ENCODE measurements around the gene SMCO2. TPM values are rescaled to one million over a fixed set of nuclear protein-coding genes. Genes with fewer than 3 reads are reported as not detected.

Gene SMCO2
- total and polyA plus RNA-seq, 2 donors, result 0.71 to 2.6 TPM

GRCh38 chr12:27427824-27428223, 18.7 kb upstream of the SMCO2 start:
- WGBS, result 86% methylated on average over 3 of the region's 3 CpGs
- Histone ChIP-seq H3K9me3 (ENCODE audit: control insufficient read depth in 2 of 2, insufficient read depth in 1 of 2, low read length in 1 of 2) (no peaks in the 10 kb centered on the region), H3K4me1 (ENCODE audit: control insufficient read depth in 2 of 2, insufficient read depth in 2 of 2, low read length in 2 of 2) (no peaks in the 10 kb centered on the region), H3K36me3 (ENCODE audit: control insufficient read depth in 2 of 2, insufficient read depth in 2 of 2, low read length in 1 of 2) (no peaks in the 10 kb centered on the region), H3K4me3 (ENCODE audit: low read length in 2 of 2) (no peak overlapping the region), H3K27me3 (ENCODE audit: control insufficient read depth in 2 of 2, insufficient read depth in 1 of 2, low read length in 1 of 2) (no peaks in the 10 kb centered on the region), H3K27ac (ENCODE audit: low read depth in 1 of 2, low read length in 1 of 2) (no peak overlapping the region)
- no peak for DNase-seq (ENCODE audit: low read depth in 6 of 9, low spot score in 9 of 9)

- no peak for DNase-seq (ENCODE audit: low read depth in 6 of 9, low spot score in 9 of 9)
- Histone ChIP-seq H3K36me3 (ENCODE audit: control insufficient read depth in 2 of 2, insufficient read depth in 2 of 2, low read length in 1 of 2) (no peaks in the 10 kb centered on the region), H3K4me3 (ENCODE audit: low read length in 2 of 2) (no peak overlapping the region), H3K4me1 (ENCODE audit: control insufficient read depth in 2 of 2, insufficient read depth in 2 of 2, low read length in 2 of 2) (no peaks in the 10 kb centered on the region), H3K27me3 (ENCODE audit: control insufficient read depth in 2 of 2, insufficient read depth in 1 of 2, low read length in 1 of 2) (no peaks in the 10 kb centered on the region), H3K27ac (ENCODE audit: low read depth in 1 of 2, low read length in 1 of 2) (no peak overlapping the region), H3K9me3 (ENCODE audit: control insufficient read depth in 2 of 2, insufficient read depth in 1 of 2, low read length in 1 of 2) (no peaks in the 10 kb centered on the region)
Observed at GRCh38 chr12:27428466-27428865, 18.1 kb upstream of the SMCO2 start.

GRCh38 chr12:27429606-27430005, 16.9 kb upstream of the SMCO2 start:
- H3K9me3 ChIP-seq (ENCODE audit: control insufficient read depth in 2 of 2, insufficient read depth in 1 of 2, low read length in 1 of 2), result no peaks in the 10 kb centered on the region
- H3K36me3 ChIP-seq (ENCODE audit: control insufficient read depth in 2 of 2, insufficient read depth in 2 of 2, low read length in 1 of 2), result no peaks in the 10 kb centered on the region
- H3K27ac ChIP-seq (ENCODE audit: low read depth in 1 of 2, low read length in 1 of 2), result no peak overlapping the region
- H3K27me3 ChIP-seq (ENCODE audit: control insufficient read depth in 2 of 2, insufficient read depth in 1 of 2, low read length in 1 of 2), result no peaks in the 10 kb centered on the region
- no peak for DNase-seq (ENCODE audit: low read depth in 6 of 9, low spot score in 9 of 9)
- H3K4me1 ChIP-seq (ENCODE audit: control insufficient read depth in 2 of 2, insufficient read depth in 2 of 2, low read length in 2 of 2), result peaks cover 0 to under 1% of the 10 kb centered on the region in 2 donors
- WGBS, result 94% methylated on average over 2 of the region's 2 CpGs
- H3K4me3 ChIP-seq (ENCODE audit: low read length in 2 of 2), result no peak overlapping the region

- no peaks in the 10 kb centered on the region for H3K36me3 ChIP-seq (ENCODE audit: control insufficient read depth in 2 of 2, insufficient read depth in 2 of 2, low read length in 1 of 2)
- no peak overlapping the region for H3K27ac ChIP-seq (ENCODE audit: low read depth in 1 of 2, low read length in 1 of 2)
- no peaks in the 10 kb centered on the region for H3K9me3 ChIP-seq (ENCODE audit: control insufficient read depth in 2 of 2, insufficient read depth in 1 of 2, low read length in 1 of 2)
- H3K4me1 ChIP-seq (ENCODE audit: control insufficient read depth in 2 of 2, insufficient read depth in 2 of 2, low read length in 2 of 2), result peaks cover 4 to 10% of the 10 kb centered on the region in 2 donors
- WGBS, result 85% methylated on average over 4 of the region's 4 CpGs
- H3K4me3 ChIP-seq (ENCODE audit: low read length in 2 of 2), result no peak overlapping the region
- peak in 1 of 9 donors; percentile 18 for DNase-seq (ENCODE audit: low read depth in 6 of 9, low spot score in 9 of 9)
- H3K27me3 ChIP-seq (ENCODE audit: control insufficient read depth in 2 of 2, insufficient read depth in 1 of 2, low read length in 1 of 2), result no peaks in the 10 kb centered on the region
Observed at GRCh38 chr12:27431185-27431584, 15.4 kb upstream of the SMCO2 start.

- peak in 2 of 9 donors; percentile 7 to 43 for DNase-seq (ENCODE audit: low read depth in 6 of 9, low spot score in 9 of 9)
- Histone ChIP-seq H3K27ac (ENCODE audit: low read depth in 1 of 2, low read length in 1 of 2) (no peak overlapping the region), H3K4me3 (ENCODE audit: low read length in 2 of 2) (no peak overlapping the region), H3K27me3 (ENCODE audit: control insufficient read depth in 2 of 2, insufficient read depth in 1 of 2, low read length in 1 of 2) (no peaks in the 10 kb centered on the region), H3K36me3 (ENCODE audit: control insufficient read depth in 2 of 2, insufficient read depth in 2 of 2, low read length in 1 of 2) (no peaks in the 10 kb centered on the region), H3K9me3 (ENCODE audit: control insufficient read depth in 2 of 2, insufficient read depth in 1 of 2, low read length in 1 of 2) (no peaks in the 10 kb centered on the region), H3K4me1 (ENCODE audit: control insufficient read depth in 2 of 2, insufficient read depth in 2 of 2, low read length in 2 of 2) (peaks cover 4 to 10% of the 10 kb centered on the region in 2 donors)
- 36% methylated on average over 6 of the region's 6 CpGs for WGBS
Observed at GRCh38 chr12:27434673-27435565, 11.6 kb upstream of the SMCO2 start.

- H3K9me3 ChIP-seq (ENCODE audit: control insufficient read depth in 2 of 2, insufficient read depth in 1 of 2, low read length in 1 of 2), result no peaks in the 10 kb centered on the region
- no peaks in the 10 kb centered on the region for H3K36me3 ChIP-seq (ENCODE audit: control insufficient read depth in 2 of 2, insufficient read depth in 2 of 2, low read length in 1 of 2)
- peak in 2 of 9 donors; percentile 18 to 38 for DNase-seq (ENCODE audit: low read depth in 6 of 9, low spot score in 9 of 9)
- H3K4me3 ChIP-seq (ENCODE audit: low read length in 2 of 2), result no peak overlapping the region
- no peak overlapping the region for H3K27ac ChIP-seq (ENCODE audit: low read depth in 1 of 2, low read length in 1 of 2)
- H3K27me3 ChIP-seq (ENCODE audit: control insufficient read depth in 2 of 2, insufficient read depth in 1 of 2, low read length in 1 of 2), result no peaks in the 10 kb centered on the region
- H3K4me1 ChIP-seq (ENCODE audit: control insufficient read depth in 2 of 2, insufficient read depth in 2 of 2, low read length in 2 of 2), result peaks cover 4 to 10% of the 10 kb centered on the region in 2 donors
Observed at GRCh38 chr12:27436029-27436428, 10.5 kb upstream of the SMCO2 start.

GRCh38 chr12:27436768-27437167, 9.8 kb upstream of the SMCO2 start:
- no peaks in the 10 kb centered on the region for H3K36me3 ChIP-seq (ENCODE audit: control insufficient read depth in 2 of 2, insufficient read depth in 2 of 2, low read length in 1 of 2)
- peak in 1 of 9 donors; percentile 19 for DNase-seq (ENCODE audit: low read depth in 6 of 9, low spot score in 9 of 9)
- H3K27me3 ChIP-seq (ENCODE audit: control insufficient read depth in 2 of 2, insufficient read depth in 1 of 2, low read length in 1 of 2), result no peaks in the 10 kb centered on the region
- H3K4me1 ChIP-seq (ENCODE audit: control insufficient read depth in 2 of 2, insufficient read depth in 2 of 2, low read length in 2 of 2), result peaks cover 4 to 10% of the 10 kb centered on the region in 2 donors
- no peak overlapping the region for H3K27ac ChIP-seq (ENCODE audit: low read depth in 1 of 2, low read length in 1 of 2)
- H3K9me3 ChIP-seq (ENCODE audit: control insufficient read depth in 2 of 2, insufficient read depth in 1 of 2, low read length in 1 of 2), result no peaks in the 10 kb centered on the region
- 84% methylated on average over 1 of the region's 1 CpG for WGBS
- no peak overlapping the region for H3K4me3 ChIP-seq (ENCODE audit: low read length in 2 of 2)

- Histone ChIP-seq H3K36me3 (ENCODE audit: control insufficient read depth in 2 of 2, insufficient read depth in 2 of 2, low read length in 1 of 2) (no peaks in the 10 kb centered on the region), H3K27me3 (ENCODE audit: control insufficient read depth in 2 of 2, insufficient read depth in 1 of 2, low read length in 1 of 2) (no peaks in the 10 kb centered on the region), H3K4me1 (ENCODE audit: control insufficient read depth in 2 of 2, insufficient read depth in 2 of 2, low read length in 2 of 2) (peaks cover 4 to 10% of the 10 kb centered on the region in 2 donors), H3K4me3 (ENCODE audit: low read length in 2 of 2) (no peak overlapping the region), H3K9me3 (ENCODE audit: control insufficient read depth in 2 of 2, insufficient read depth in 1 of 2, low read length in 1 of 2) (no peaks in the 10 kb centered on the region), H3K27ac (ENCODE audit: low read depth in 1 of 2, low read length in 1 of 2) (no peak overlapping the region)
- no peak for DNase-seq (ENCODE audit: low read depth in 6 of 9, low spot score in 9 of 9)
- 57% methylated on average over 2 of the region's 2 CpGs for WGBS
Observed at GRCh38 chr12:27437839-27438238, 8.7 kb upstream of the SMCO2 start.

- WGBS, result 86% methylated on average over 8 of the region's 8 CpGs
- DNase-seq (ENCODE audit: low read depth in 6 of 9, low spot score in 9 of 9), result no peak
- Histone ChIP-seq H3K27ac (ENCODE audit: low read depth in 1 of 2, low read length in 1 of 2) (no peak overlapping the region), H3K4me3 (ENCODE audit: low read length in 2 of 2) (no peak overlapping the region), H3K4me1 (ENCODE audit: control insufficient read depth in 2 of 2, insufficient read depth in 2 of 2, low read length in 2 of 2) (no peaks in the 10 kb centered on the region), H3K36me3 (ENCODE audit: control insufficient read depth in 2 of 2, insufficient read depth in 2 of 2, low read length in 1 of 2) (no peaks in the 10 kb centered on the region), H3K9me3 (ENCODE audit: control insufficient read depth in 2 of 2, insufficient read depth in 1 of 2, low read length in 1 of 2) (peaks cover 0 to 3% of the 10 kb centered on the region in 2 donors), H3K27me3 (ENCODE audit: control insufficient read depth in 2 of 2, insufficient read depth in 1 of 2, low read length in 1 of 2) (no peaks in the 10 kb centered on the region)
Observed at GRCh38 chr12:27447761-27448160, 1.2 kb downstream of the SMCO2 start.

Measured in thymus (tissue), 11 donors.